OCI-LY7 (cell line): Measurements from ENCODE around the gene EPB41L1. TPM values are rescaled to one million over a fixed set of nuclear protein-coding genes. Genes with fewer than 3 reads are reported as not detected.

Source experiments
- BruUV-seq: library from RNA; stranded (reverse); fragments of 400-500 nt; replicated peaks from 2 replicates; lab custom pipeline; 2021; lab: Mats Ljungman, UMichigan
- CTCF ChIA-PET: fragments of 300-600 bp; sonication (Branson Sonifier 250); formaldehyde crosslinking; loops from one replicate; lab custom pipeline; 2022; ENCODE audit warnings: antibody characterized with exemption; ENCODE audit not compliant: unreplicated experiment; lab: Charles Lee
- POLR2A ChIA-PET: fragments of 300-600 bp; sonication (Branson Sonifier 250); formaldehyde crosslinking; loops from one replicate; lab custom pipeline; 2022; ENCODE audit warnings: antibody characterized with exemption; lab: Charles Lee
- DNase-seq: peaks from one replicate; pipeline ENCODE4 v3.0.0-alpha.2; 2015; ENCODE audit warnings: low spot score
- H2AFZ ChIP-seq: fragments of 200-600 bp; sonication (generic), shearing (Covaris generic); 2 replicates; pipeline ENCODE4 v1.6.1; 2014; ENCODE audit warnings: mild to moderate bottlenecking, antibody characterized with exemption, low read length, moderate library complexity
- H3K27ac ChIP-seq: fragments of 200-600 bp; sonication (generic); 2 replicates; pipeline ENCODE4 v1.5.1; 2014; ENCODE audit warnings: mixed run types, low read depth, mild to moderate bottlenecking, moderate library complexity, low read length, inconsistent platforms; ENCODE audit not compliant: poor library complexity, severe bottlenecking
- H3K36me3 ChIP-seq: fragments of 200-600 bp; sonication (generic); 2 replicates; pipeline ENCODE4 v1.6.1; 2014; ENCODE audit warnings: mild to moderate bottlenecking, antibody characterized with exemption, low read length, moderate library complexity, mixed read lengths; ENCODE audit not compliant: insufficient read depth
- H3K4me1 ChIP-seq: fragments of 200-600 bp; sonication (generic); 2 replicates; pipeline ENCODE4 v1.5.1; 2014; ENCODE audit warnings: mild to moderate bottlenecking, low read length; ENCODE audit not compliant: insufficient read depth, poor library complexity, severe bottlenecking
- H3K4me2 ChIP-seq: fragments of 200-600 bp; sonication (generic); 2 replicates; pipeline ENCODE4 v1.6.1; 2014; ENCODE audit warnings: mild to moderate bottlenecking, low read length
- H3K4me3 ChIP-seq: fragments of 200-600 bp; sonication (generic); 2 replicates; pipeline ENCODE4 v1.5.1; 2014; ENCODE audit warnings: mild to moderate bottlenecking, low read depth, low read length; ENCODE audit not compliant: poor library complexity, severe bottlenecking
- H3K79me2 ChIP-seq: fragments of 200-600 bp; sonication (generic); 2 replicates; pipeline ENCODE4 v1.6.1; 2016; ENCODE audit warnings: low read depth, mild to moderate bottlenecking, low read length, moderate library complexity, mixed read lengths; ENCODE audit not compliant: insufficient read depth
- H3K9me2 ChIP-seq: fragments of 200-600 bp; sonication (generic); 2 replicates; pipeline ENCODE4 v1.6.1; 2016; ENCODE audit warnings: mild to moderate bottlenecking, low read length, mixed read lengths; ENCODE audit not compliant: insufficient read depth
- H3K9me3 ChIP-seq: fragments of 200-600 bp; sonication (generic); 2 replicates; pipeline ENCODE4 v1.6.1; 2014; ENCODE audit warnings: mild to moderate bottlenecking, mixed run types, low read length, mixed read lengths
- H4K20me1 ChIP-seq: fragments of 200-600 bp; sonication (generic); 2 replicates; pipeline ENCODE4 v1.6.1; 2014; ENCODE audit warnings: mild to moderate bottlenecking, antibody characterized with exemption, low read length, moderate library complexity, mixed read lengths; ENCODE audit not compliant: insufficient read depth
- EZH2phosphoT487 ChIP-seq: fragments of 200-600 bp; sonication (generic); IDR thresholded peaks from 2 replicates; pipeline ENCODE4 v1.6.1; 2018; ENCODE audit warnings: low read depth, borderline replicate concordance, mild to moderate bottlenecking, mixed run types, antibody characterized with exemption, low read length, moderate library complexity, mixed read lengths
- intact Hi-C: fragments of 100-400 bp; cut with micrococcal nuclease; formaldehyde crosslinking; loops from one replicate; pipeline ENCODE4 v1.10.0; 2022; ENCODE audit not compliant: unreplicated experiment
- total RNA-seq, 2 experiments: library from RNA; depleted of rRNA in 1 of 2; stranded (reverse); fragments of >200 nt in 1 of 2; shearing (Covaris generic) in 1 of 2; gene quantifications; 2 replicates each; pipeline ENCODE4 v1.2.3, GENCODE V29; 2014 to 2022
- TF ChIP-seq, protein P1 (sequence below): fragments of 200-600 bp; sonication (generic); conservative IDR thresholded peaks from 2 replicates; pipeline ENCODE4 v1.5.1; 2014; ENCODE audit warnings: mild to moderate bottlenecking, antibody characterized with exemption, low read length, moderate library complexity, mixed read lengths

Gene EPB41L1
- total RNA-seq, 2 experiments from 2014 or later = 0.54 to 1.6 TPM

DNA sequence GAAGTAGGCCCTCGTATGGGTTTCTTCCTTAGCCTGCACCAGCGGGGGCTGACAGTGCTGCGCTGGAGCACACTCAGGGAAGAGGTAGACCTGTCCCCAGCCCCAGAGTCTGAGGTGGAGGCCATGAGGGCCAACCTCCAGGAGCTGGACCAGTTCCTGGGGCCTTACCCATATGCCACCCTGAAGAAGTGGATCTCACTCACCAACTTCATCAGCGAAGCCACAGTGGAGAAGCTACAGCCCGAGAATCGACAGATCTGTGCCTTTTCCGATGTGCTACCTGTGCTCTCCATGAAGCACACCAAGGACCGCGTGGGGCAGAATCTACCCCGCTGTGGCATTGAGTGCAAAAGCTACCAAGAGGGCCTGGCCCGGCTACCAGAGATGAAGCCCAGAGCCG lies 85.5 kb downstream of the EPB41L1 start:
- Histone ChIP-seq H3K36me3 (peaks cover 70% of the 10 kb centered on the region), H3K4me1 (peaks cover 16% of the 10 kb centered on the region), H3K4me2 (no peak overlapping the region), H3K9me3 (no peaks in the 10 kb centered on the region), H4K20me1 (no peaks in the 10 kb centered on the region), H3K9me2 (no peaks in the 10 kb centered on the region), H3K79me2 (peaks cover 50% of the 10 kb centered on the region), H2AFZ (no peak overlapping the region), H3K4me3 (no peak overlapping the region), H3K27ac (no peak overlapping the region)
- ChIA-PET CTCF (no interaction called here), POLR2A (no interaction called here)
- no peak for DNase-seq
- no TSS peak for BruUV-seq
- TF ChIP-seq EZH2phosphoT487 = no peak
- TF ChIP-seq, protein P1, sequence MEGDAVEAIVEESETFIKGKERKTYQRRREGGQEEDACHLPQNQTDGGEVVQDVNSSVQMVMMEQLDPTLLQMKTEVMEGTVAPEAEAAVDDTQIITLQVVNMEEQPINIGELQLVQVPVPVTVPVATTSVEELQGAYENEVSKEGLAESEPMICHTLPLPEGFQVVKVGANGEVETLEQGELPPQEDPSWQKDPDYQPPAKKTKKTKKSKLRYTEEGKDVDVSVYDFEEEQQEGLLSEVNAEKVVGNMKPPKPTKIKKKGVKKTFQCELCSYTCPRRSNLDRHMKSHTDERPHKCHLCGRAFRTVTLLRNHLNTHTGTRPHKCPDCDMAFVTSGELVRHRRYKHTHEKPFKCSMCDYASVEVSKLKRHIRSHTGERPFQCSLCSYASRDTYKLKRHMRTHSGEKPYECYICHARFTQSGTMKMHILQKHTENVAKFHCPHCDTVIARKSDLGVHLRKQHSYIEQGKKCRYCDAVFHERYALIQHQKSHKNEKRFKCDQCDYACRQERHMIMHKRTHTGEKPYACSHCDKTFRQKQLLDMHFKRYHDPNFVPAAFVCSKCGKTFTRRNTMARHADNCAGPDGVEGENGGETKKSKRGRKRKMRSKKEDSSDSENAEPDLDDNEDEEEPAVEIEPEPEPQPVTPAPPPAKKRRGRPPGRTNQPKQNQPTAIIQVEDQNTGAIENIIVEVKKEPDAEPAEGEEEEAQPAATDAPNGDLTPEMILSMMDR = no peak
- intact Hi-C loops = no loop called here

DNA sequence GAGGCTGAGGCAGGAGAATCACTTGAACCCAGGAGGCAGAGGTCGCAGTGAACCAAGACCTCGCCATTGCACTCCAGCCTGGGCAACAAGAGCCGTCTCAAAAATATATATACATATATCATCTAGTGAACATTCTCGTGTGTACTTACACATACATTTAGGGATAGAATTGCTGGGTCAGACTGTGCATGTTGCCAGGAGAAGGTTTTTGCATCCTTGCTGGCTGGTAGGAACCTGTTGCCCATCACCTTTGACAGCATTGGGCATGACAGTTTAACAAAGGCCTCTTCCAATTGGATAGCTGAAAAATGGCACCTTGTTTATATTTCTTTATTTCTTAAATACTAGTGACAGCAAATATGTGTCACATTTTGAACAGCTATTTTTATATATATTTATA lies 87.1 kb downstream of the EPB41L1 start:
- intact Hi-C loops = no loop called here
- no peak overlapping the region for H3K4me3 ChIP-seq
- BruUV-seq = no TSS peak
- ChIA-PET POLR2A (no interaction called here), CTCF (no interaction called here)
- no peak overlapping the region for H3K4me2 ChIP-seq
- peaks cover 12% of the 10 kb centered on the region for H3K4me1 ChIP-seq
- no peaks in the 10 kb centered on the region for H3K9me3 ChIP-seq
- H3K79me2 ChIP-seq = peaks cover 46% of the 10 kb centered on the region
- H3K36me3 ChIP-seq = peaks cover 86% of the 10 kb centered on the region
- no peak overlapping the region for H3K27ac ChIP-seq
- no peaks in the 10 kb centered on the region for H3K9me2 ChIP-seq
- TF ChIP-seq EZH2phosphoT487 = no peak
- TF ChIP-seq, protein P1 = no peak
- no peaks in the 10 kb centered on the region for H4K20me1 ChIP-seq
- H2AFZ ChIP-seq = no peak overlapping the region
- no peak for DNase-seq

DNA sequence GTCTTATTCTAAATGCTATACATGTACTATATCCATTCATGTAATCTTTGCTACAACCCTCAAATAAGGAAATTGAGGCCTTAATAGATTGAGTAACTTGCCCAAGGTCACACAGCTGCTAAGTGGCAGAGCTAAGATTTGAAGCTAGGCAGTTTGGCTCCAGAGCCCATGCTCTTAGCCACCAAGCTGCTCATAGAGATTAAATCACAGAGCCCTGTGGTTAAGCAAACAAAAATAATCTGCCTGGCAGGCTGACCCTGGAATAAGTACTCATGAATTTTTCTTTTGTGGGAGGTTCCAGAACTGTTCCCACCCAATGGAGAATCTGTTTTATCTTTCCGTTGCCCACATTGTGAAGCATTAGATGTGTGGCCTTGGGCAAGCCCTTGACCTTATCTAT lies 89.2 kb downstream of the EPB41L1 start:
- no peak overlapping the region for H3K4me3 ChIP-seq
- CTCF ChIA-PET = no interaction called here
- H3K79me2 ChIP-seq = peaks cover 26% of the 10 kb centered on the region
- H4K20me1 ChIP-seq = no peaks in the 10 kb centered on the region
- H3K9me3 ChIP-seq = no peaks in the 10 kb centered on the region
- no peak for TF ChIP-seq EZH2phosphoT487
- TF ChIP-seq, protein P1 = no peak
- H2AFZ ChIP-seq = no peak overlapping the region
- H3K9me2 ChIP-seq = no peaks in the 10 kb centered on the region
- H3K27ac ChIP-seq = no peak overlapping the region
- no TSS peak for BruUV-seq
- H3K4me2 ChIP-seq = no peak overlapping the region
- peaks cover 98% of the 10 kb centered on the region for H3K36me3 ChIP-seq
- H3K4me1 ChIP-seq = no peaks in the 10 kb centered on the region
- DNase-seq = no peak
- POLR2A ChIA-PET = interaction anchor here (0.5 kb wide), 1 partner anchor 237 kb away, joined by 3 read pairs; no protein-coding TSS in a partner anchor
- intact Hi-C loops = no loop called here
